ENCODE measurements around the gene CD55.

CD55 gene

GRCh38 chr1:207349979-207350378, 28.5 kb downstream of the CD55 start:
- Mint-ChIP-seq H3K4me1 (ENCODE audit: low read depth) (peaks cover 50% of the 10 kb centered on the region), H3K27ac (no peak overlapping the region), H3K27me3 (ENCODE audit: low read depth) (no peaks in the 10 kb centered on the region), H3K9me3 (peaks cover 19% of the 10 kb centered on the region), H3K36me3 (ENCODE audit: low read depth) (peaks cover 71% of the 10 kb centered on the region), H3K4me3 (no peak overlapping the region)

DNA sequence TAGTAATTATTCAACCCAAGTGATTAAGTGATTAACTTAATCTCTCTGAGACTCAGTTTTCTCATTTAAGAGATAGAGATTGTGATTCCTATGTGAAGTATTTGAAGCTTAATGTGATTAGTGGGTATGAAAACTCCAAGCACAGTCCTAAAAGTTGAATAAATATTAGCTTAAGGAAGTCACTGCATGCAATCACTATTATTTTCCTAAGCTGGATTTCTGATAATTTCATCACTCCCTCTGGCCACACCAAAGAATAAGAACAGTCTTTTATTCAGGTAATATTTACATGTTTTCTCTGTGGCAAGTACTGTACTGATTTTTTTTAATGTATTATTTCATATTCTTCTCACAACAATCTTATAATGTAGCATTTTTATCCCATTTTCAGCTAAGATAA, 31.1 kb downstream of the CD55 start:
- H3K9me3 Mint-ChIP-seq = peaks cover 19% of the 10 kb centered on the region
- no peak overlapping the region for H3K4me3 Mint-ChIP-seq
- H3K27me3 Mint-ChIP-seq (ENCODE audit: low read depth) = no peaks in the 10 kb centered on the region
- peaks cover 51% of the 10 kb centered on the region for H3K36me3 Mint-ChIP-seq (ENCODE audit: low read depth)
- H3K4me1 Mint-ChIP-seq (ENCODE audit: low read depth) = peaks cover 48% of the 10 kb centered on the region
- H3K27ac Mint-ChIP-seq = no peak overlapping the region

DNA sequence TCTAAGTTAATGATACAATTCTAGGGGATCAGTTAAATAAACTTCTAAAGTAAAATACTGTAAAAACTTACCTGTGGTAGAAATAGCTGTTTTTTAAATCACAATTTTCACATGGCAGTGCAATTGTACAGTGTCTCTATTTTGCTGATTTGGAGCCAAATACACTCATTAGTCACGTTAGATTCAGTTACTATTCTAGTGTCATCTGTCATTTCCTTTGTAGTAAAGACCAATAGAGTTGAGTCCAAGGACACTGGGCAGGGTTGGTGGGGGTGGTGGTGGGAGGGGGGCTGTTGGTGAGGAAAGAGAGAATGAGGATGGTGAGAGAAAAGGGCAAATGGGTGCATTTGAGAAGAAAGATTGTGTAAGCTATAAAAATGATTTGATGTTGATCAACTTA, 33.6 kb downstream of the CD55 start:
- Mint-ChIP-seq H3K9me3 (peaks cover 11% of the 10 kb centered on the region), H3K36me3 (ENCODE audit: low read depth) (peaks cover 40% of the 10 kb centered on the region), H3K4me3 (no peak overlapping the region), H3K27me3 (ENCODE audit: low read depth) (no peaks in the 10 kb centered on the region), H3K4me1 (ENCODE audit: low read depth) (peaks cover 45% of the 10 kb centered on the region), H3K27ac (no peak overlapping the region)

GRCh38 chr1:207355513-207356295, 34.2 kb downstream of the CD55 start:
- Mint-ChIP-seq H3K9me3 (peaks cover 6% of the 10 kb centered on the region), H3K4me1 (ENCODE audit: low read depth) (peaks cover 39% of the 10 kb centered on the region), H3K36me3 (ENCODE audit: low read depth) (peaks cover 34% of the 10 kb centered on the region), H3K27me3 (ENCODE audit: low read depth) (no peaks in the 10 kb centered on the region), H3K27ac (no peak overlapping the region), H3K4me3 (no peak overlapping the region)

DNA sequence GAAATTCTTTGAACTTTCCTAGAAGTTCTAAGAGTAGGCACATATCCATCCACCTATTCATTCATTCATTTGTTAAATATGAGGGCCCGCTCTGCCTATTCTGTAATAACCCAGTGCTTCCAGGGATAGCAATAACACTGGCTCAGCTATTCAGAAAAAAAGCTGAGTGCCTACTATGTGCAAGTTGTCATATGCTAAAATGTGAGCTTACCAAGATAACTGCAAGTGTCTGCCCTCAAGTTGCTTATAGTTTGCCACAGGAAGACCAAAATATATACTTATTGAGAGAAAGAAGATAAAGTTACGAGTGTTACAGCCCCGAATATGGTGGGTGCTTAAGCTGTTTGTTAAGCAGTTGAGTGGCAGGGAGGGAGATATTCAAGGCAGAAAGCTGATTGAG, 39.6 kb downstream of the CD55 start:
- no peak overlapping the region for H3K27ac Mint-ChIP-seq
- peaks cover 13% of the 10 kb centered on the region for H3K36me3 Mint-ChIP-seq (ENCODE audit: low read depth)
- peaks cover 21% of the 10 kb centered on the region for H3K4me1 Mint-ChIP-seq (ENCODE audit: low read depth)
- H3K9me3 Mint-ChIP-seq = no peaks in the 10 kb centered on the region
- H3K27me3 Mint-ChIP-seq (ENCODE audit: low read depth) = no peaks in the 10 kb centered on the region
- H3K4me3 Mint-ChIP-seq = no peak overlapping the region

- Mint-ChIP-seq H3K4me3 (no peak overlapping the region), H3K9me3 (no peaks in the 10 kb centered on the region), H3K36me3 (ENCODE audit: low read depth) (peaks cover 15% of the 10 kb centered on the region), H3K27me3 (ENCODE audit: low read depth) (no peaks in the 10 kb centered on the region), H3K27ac (no peak overlapping the region), H3K4me1 (ENCODE audit: low read depth) (peaks cover 16% of the 10 kb centered on the region)
Observed at GRCh38 chr1:207361889-207362288, 40.4 kb downstream of the CD55 start.

DNA sequence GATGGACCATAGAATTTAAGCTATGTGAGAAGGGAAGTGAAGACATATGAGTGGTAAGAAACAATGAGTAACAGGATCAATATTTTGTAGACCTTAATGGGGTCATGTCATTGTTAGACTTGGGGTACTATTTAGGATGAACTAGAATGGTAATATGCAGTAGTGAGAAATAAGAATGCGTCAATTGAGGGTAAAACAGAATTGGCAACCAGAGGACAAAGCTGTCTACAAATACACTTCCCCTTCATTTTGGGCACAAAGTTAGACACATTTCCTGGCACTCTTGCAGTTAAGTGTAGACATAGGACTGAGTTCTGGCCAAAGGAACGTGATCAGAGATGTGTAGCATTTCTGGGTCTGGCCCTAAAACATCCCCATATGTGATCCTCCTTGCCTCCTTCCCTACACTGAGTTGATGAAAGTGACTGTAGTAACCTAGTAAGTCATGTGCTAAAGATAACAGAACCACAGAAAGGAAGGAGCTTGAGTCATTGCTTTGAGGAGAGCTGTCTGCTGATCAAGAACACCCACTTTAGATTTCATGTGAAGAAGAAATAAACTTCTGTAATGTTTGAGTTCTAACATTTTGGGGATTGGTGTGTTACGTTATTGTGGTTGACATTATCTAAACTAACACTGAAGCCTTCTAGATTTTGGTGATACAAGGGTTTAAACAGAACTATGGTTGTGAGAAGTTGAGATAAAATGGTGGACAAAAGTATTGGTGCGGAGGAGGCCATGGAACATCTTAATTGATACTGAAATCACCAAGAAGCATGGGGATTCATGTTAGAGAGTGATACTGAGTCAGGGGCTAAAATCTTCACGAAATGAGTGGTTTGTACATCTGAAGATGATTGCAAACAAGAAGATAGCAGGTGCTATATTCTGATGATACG, 41.7 kb downstream of the CD55 start:
- H3K4me1 Mint-ChIP-seq (ENCODE audit: low read depth) = peaks cover 8% of the 10 kb centered on the region
- H3K9me3 Mint-ChIP-seq = no peaks in the 10 kb centered on the region
- peaks cover 21% of the 10 kb centered on the region for H3K36me3 Mint-ChIP-seq (ENCODE audit: low read depth)
- no peak overlapping the region for H3K4me3 Mint-ChIP-seq
- no peaks in the 10 kb centered on the region for H3K27me3 Mint-ChIP-seq (ENCODE audit: low read depth)
- H3K27ac Mint-ChIP-seq = no peak overlapping the region

DNA sequence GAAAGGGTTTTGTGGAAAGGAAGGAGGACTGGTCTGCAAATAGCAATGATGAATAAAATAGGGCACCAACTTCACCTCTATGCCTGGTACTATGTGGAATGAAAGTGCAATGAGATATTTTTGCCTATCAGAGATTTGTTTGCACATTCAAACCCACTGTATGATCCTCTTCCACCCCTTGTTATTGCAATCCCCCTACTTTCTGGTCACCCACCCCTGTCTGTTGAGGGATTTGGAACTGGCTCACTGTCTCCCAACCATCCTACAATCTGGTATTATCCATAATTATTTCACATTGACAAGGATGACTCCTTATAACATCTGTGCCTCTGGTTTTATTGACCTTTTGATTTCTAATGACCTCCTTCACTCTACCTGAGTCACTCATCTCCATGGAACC, 42.4 kb downstream of the CD55 start:
- H3K36me3 Mint-ChIP-seq (ENCODE audit: low read depth) = peaks cover 20% of the 10 kb centered on the region
- H3K4me1 Mint-ChIP-seq (ENCODE audit: low read depth) = peaks cover 4% of the 10 kb centered on the region
- no peaks in the 10 kb centered on the region for H3K9me3 Mint-ChIP-seq
- H3K27ac Mint-ChIP-seq = no peak overlapping the region
- H3K27me3 Mint-ChIP-seq (ENCODE audit: low read depth) = no peaks in the 10 kb centered on the region
- no peak overlapping the region for H3K4me3 Mint-ChIP-seq

- H3K9me3 Mint-ChIP-seq = no peaks in the 10 kb centered on the region
- H3K27me3 Mint-ChIP-seq (ENCODE audit: low read depth) = no peaks in the 10 kb centered on the region
- no peak overlapping the region for H3K27ac Mint-ChIP-seq
- no peak overlapping the region for H3K4me3 Mint-ChIP-seq
- peaks cover 16% of the 10 kb centered on the region for H3K36me3 Mint-ChIP-seq (ENCODE audit: low read depth)
- peaks cover under 1% of the 10 kb centered on the region for H3K4me1 Mint-ChIP-seq (ENCODE audit: low read depth)
Observed at GRCh38 chr1:207364614-207365013, 43.1 kb downstream of the CD55 start.

DNA sequence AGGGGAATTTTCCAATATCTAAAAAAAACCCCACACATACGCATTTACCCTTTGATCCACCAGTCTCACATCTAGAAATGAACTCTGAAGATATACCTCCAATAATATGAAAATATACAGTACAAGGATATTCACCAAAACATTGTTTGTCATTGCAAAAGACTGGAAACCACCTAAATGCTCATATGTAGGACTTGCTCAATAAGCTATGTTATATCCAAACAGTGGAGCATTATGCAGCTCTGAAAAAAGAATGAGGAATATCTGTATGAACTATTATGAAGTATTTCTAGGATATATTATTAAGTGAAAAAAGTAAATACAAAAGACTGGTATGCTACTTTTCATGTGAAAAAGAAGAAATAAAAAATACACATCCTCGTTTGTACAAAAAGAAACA, 43.6 kb downstream of the CD55 start:
- Mint-ChIP-seq H3K27ac (no peak overlapping the region), H3K4me3 (no peak overlapping the region), H3K9me3 (no peaks in the 10 kb centered on the region)

GRCh38 chr1:207366022-207366421, 44.5 kb downstream of the CD55 start:
- H3K4me1 Mint-ChIP-seq (ENCODE audit: low read depth) = no peaks in the 10 kb centered on the region
- H3K4me3 Mint-ChIP-seq = no peak overlapping the region
- no peak overlapping the region for H3K27ac Mint-ChIP-seq
- peaks cover 13% of the 10 kb centered on the region for H3K36me3 Mint-ChIP-seq (ENCODE audit: low read depth)
- no peaks in the 10 kb centered on the region for H3K9me3 Mint-ChIP-seq
- no peaks in the 10 kb centered on the region for H3K27me3 Mint-ChIP-seq (ENCODE audit: low read depth)

More for the DNA sequence above, 43.6 kb downstream of the CD55 start:
- no peaks in the 10 kb centered on the region for H3K4me1 Mint-ChIP-seq (ENCODE audit: low read depth)
- no peaks in the 10 kb centered on the region for H3K27me3 Mint-ChIP-seq (ENCODE audit: low read depth)
- peaks cover 13% of the 10 kb centered on the region for H3K36me3 Mint-ChIP-seq (ENCODE audit: low read depth)

- H3K27me3 Mint-ChIP-seq (ENCODE audit: low read depth) = no peaks in the 10 kb centered on the region
- peaks cover 41% of the 10 kb centered on the region for H3K9me3 Mint-ChIP-seq
- H3K27ac Mint-ChIP-seq = no peak overlapping the region
- no peak overlapping the region for H3K4me3 Mint-ChIP-seq
- no peaks in the 10 kb centered on the region for H3K4me1 Mint-ChIP-seq (ENCODE audit: low read depth)
- peaks cover 7% of the 10 kb centered on the region for H3K36me3 Mint-ChIP-seq (ENCODE audit: low read depth)
Observed at GRCh38 chr1:207388721-207389120, 67.2 kb downstream of the CD55 start.

DNA sequence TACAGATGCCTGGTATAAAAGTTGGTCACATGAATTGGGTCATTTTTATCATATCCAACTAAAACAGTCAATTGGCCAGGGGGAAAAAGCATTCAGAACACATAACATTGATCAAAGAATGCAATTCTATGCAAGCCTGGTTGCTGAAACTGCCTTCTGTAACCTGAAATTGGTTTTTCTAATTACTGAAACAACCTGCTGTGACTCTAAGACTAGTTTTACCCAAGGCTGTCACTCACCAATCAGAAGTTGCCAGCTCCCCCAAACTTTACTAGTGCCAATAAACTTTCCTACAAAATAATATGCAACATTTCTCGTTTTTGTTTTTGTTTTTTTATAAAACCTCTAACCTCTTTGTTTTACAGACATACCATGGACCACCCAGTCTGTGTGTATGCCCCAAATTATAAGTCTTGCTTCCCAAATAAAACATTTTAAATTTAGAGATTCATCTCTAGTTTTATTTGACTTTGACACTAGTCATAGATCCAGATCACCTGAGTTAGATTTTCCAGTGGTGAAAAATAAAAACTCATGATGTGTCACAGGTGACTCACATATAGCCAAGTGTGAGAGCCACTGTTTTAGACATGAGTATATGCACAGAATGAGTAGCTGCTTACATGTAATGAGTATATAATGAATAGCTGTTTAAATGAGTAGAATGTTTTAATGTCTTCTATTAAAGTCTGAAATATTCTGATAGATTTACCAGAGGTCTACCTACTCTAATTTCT, 68.4 kb downstream of the CD55 start:
- Mint-ChIP-seq H3K4me1 (ENCODE audit: low read depth) (no peaks in the 10 kb centered on the region), H3K27me3 (ENCODE audit: low read depth) (no peaks in the 10 kb centered on the region), H3K9me3 (peaks cover 33% of the 10 kb centered on the region), H3K27ac (no peak overlapping the region), H3K36me3 (ENCODE audit: low read depth) (peaks cover 6% of the 10 kb centered on the region), H3K4me3 (no peak overlapping the region)

GRCh38 chr1:207393610-207394009, 72.1 kb downstream of the CD55 start:
- Mint-ChIP-seq H3K9me3 (peaks cover 5% of the 10 kb centered on the region), H3K27me3 (ENCODE audit: low read depth) (no peaks in the 10 kb centered on the region), H3K36me3 (ENCODE audit: low read depth) (no peaks in the 10 kb centered on the region), H3K4me3 (no peak overlapping the region), H3K27ac (no peak overlapping the region), H3K4me1 (ENCODE audit: low read depth) (peaks cover 2% of the 10 kb centered on the region)
